ENCODE results near the gene TMEM161B. TPM values are rescaled to one million over a fixed set of nuclear protein-coding genes. Genes with fewer than 3 reads are reported as not detected.
"Not testable (repeated sequence)": the region's sequence is repeated elsewhere in the genome, so short reads cannot be mapped to it uniquely, and the experiment has no call there.

Gene TMEM161B
- total RNA-seq, 2 donors from 2014 or later = 17.4 to 26.1 TPM

DNA sequence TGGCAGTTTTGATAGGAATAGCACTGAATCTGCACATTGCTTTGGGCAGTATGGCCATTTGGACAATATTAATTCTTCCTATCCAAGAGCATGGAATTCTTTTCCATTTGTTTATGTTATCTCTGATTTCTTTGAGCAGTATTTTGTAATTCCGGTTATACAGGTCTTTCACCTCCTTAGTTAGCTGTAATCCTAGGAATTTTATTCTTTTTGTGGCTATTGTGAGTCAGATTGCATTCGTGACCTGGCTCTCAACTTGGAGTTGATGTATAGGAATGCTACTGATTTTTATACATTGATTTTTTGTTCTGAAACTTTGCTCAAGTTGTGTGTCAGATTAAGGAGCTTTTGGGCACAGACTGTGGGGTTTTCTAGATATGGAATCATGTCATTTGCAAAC is 24.0 kb downstream of the TMEM161B start:
- Mint-ChIP-seq H3K27ac (no peak overlapping the region), H3K36me3 (ENCODE audit: low read depth) (no peaks in the 10 kb centered on the region), H3K4me1 (peaks cover 38% of the 10 kb centered on the region), H3K4me3 (no peak overlapping the region), H3K27me3 (no peaks in the 10 kb centered on the region)
- no peak for DNase-seq
- no peak for ATAC-seq
- H3K9me3 ChIP-seq (ENCODE audit: control insufficient read depth, low read length, poor library complexity, severe bottlenecking) = no peaks in the 10 kb centered on the region

DNA sequence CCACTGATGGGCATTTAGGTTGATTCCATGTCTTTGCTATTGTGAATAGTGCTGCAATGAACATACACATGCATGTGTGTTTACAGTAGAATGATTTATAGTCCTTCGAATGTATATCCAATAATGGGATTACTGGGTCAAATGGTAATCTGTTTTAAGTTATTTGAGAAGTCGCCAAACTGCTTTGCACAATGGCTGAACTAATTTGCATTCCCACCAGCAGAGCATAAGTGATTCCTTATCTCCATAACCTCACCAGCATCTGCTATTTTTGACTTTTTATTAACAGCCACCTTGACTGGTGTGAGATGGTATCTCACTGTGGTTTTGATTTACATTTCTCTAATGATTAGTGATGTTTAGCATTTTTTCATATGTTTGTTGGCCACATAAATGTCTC is 25.2 kb downstream of the TMEM161B start:
- not testable (repeated sequence) for ATAC-seq; H3K4me3 Mint-ChIP-seq; DNase-seq; H3K36me3 Mint-ChIP-seq (ENCODE audit: low read depth); H3K9me3 ChIP-seq (ENCODE audit: control insufficient read depth, low read length, poor library complexity, severe bottlenecking); H3K27ac Mint-ChIP-seq; H3K27me3 Mint-ChIP-seq
- H3K4me1 Mint-ChIP-seq = peaks cover 33% of the 10 kb centered on the region

DNA sequence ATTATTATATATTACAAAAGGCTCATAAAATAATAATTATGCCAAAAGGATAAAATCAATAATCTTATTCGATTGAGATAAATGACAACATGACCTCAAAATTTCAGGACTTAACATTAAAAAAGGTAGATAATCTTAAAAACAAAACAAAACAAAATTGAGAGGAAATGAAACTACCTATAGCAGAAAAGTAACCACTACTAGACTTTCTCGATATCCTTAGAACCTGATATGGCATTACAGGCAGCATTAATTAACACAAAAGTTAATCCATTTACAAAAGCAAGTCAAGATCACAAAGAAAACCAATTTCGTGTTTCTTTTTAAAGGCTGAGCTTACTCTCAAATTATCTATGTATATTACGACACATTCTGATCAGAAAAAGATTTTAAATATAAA is 29.9 kb downstream of the TMEM161B start:
- peaks cover 12% of the 10 kb centered on the region for H3K4me1 Mint-ChIP-seq
- H3K9me3 ChIP-seq (ENCODE audit: control insufficient read depth, low read length, poor library complexity, severe bottlenecking) = no peaks in the 10 kb centered on the region
- peaks cover 5% of the 10 kb centered on the region for H3K36me3 Mint-ChIP-seq (ENCODE audit: low read depth)
- H3K4me3 Mint-ChIP-seq = no peak overlapping the region
- H3K27me3 Mint-ChIP-seq = no peaks in the 10 kb centered on the region
- H3K27ac Mint-ChIP-seq = no peak overlapping the region
- ATAC-seq = no peak
- DNase-seq = no peak

GRCh38 chr5:88236866-88237642 is 31.6 kb downstream of the TMEM161B start:
- ATAC-seq (no peak), DNase-seq (no peak)
- Mint-ChIP-seq H3K4me1 (peaks cover 13% of the 10 kb centered on the region), H3K4me3 (no peak overlapping the region), H3K27ac (no peak overlapping the region), H3K27me3 (no peaks in the 10 kb centered on the region), H3K36me3 (ENCODE audit: low read depth) (peaks cover 8% of the 10 kb centered on the region)
- H3K9me3 ChIP-seq (ENCODE audit: control insufficient read depth, low read length, poor library complexity, severe bottlenecking) = no peaks in the 10 kb centered on the region

DNA sequence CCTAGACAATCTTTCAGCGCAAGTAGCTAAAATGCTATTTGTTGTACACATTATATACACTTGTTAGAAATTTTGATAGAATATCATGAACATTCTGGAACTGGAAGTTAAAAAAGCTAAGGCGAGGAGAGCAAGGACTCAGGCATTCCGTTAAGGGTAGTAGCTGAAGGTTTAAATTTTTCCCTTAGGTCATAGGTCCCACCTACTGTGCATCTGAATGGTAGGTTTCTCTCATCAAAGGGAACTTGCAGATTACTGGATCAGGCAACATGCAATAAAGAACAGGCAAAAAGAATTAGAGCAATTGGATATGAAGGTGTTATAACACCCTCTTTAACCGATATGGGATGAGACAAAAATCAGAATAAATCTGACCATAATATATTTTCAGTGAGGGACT is 32.8 kb downstream of the TMEM161B start:
- no peak for DNase-seq
- no peak overlapping the region for H3K4me3 Mint-ChIP-seq
- H3K9me3 ChIP-seq (ENCODE audit: control insufficient read depth, low read length, poor library complexity, severe bottlenecking) = no peaks in the 10 kb centered on the region
- peaks cover 8% of the 10 kb centered on the region for H3K36me3 Mint-ChIP-seq (ENCODE audit: low read depth)
- H3K4me1 Mint-ChIP-seq = peaks cover 8% of the 10 kb centered on the region
- peak overlapping the region; percentile 80 for H3K27ac Mint-ChIP-seq
- no peak for ATAC-seq
- no peaks in the 10 kb centered on the region for H3K27me3 Mint-ChIP-seq

GRCh38 chr5:88235346-88235745 is 33.3 kb downstream of the TMEM161B start:
- Mint-ChIP-seq H3K36me3 (ENCODE audit: low read depth) (peaks cover 8% of the 10 kb centered on the region), H3K4me3 (no peak overlapping the region), H3K27me3 (no peaks in the 10 kb centered on the region), H3K4me1 (peaks cover 11% of the 10 kb centered on the region), H3K27ac (peak overlapping the region; percentile 80)
- ATAC-seq (no peak), DNase-seq (no peak)
- H3K9me3 ChIP-seq (ENCODE audit: control insufficient read depth, low read length, poor library complexity, severe bottlenecking) = no peaks in the 10 kb centered on the region

- no peak for ATAC-seq
- peaks cover 5% of the 10 kb centered on the region for H3K36me3 Mint-ChIP-seq (ENCODE audit: low read depth)
- no peak for DNase-seq
- H3K4me1 Mint-ChIP-seq = peaks cover 15% of the 10 kb centered on the region
- no peaks in the 10 kb centered on the region for H3K9me3 ChIP-seq (ENCODE audit: control insufficient read depth, low read length, poor library complexity, severe bottlenecking)
- no peaks in the 10 kb centered on the region for H3K27me3 Mint-ChIP-seq
- H3K4me3 Mint-ChIP-seq = no peak overlapping the region
- H3K27ac Mint-ChIP-seq = no peak overlapping the region
Measured at GRCh38 chr5:88230546-88231066, 38.0 kb downstream of the TMEM161B start.

DNA sequence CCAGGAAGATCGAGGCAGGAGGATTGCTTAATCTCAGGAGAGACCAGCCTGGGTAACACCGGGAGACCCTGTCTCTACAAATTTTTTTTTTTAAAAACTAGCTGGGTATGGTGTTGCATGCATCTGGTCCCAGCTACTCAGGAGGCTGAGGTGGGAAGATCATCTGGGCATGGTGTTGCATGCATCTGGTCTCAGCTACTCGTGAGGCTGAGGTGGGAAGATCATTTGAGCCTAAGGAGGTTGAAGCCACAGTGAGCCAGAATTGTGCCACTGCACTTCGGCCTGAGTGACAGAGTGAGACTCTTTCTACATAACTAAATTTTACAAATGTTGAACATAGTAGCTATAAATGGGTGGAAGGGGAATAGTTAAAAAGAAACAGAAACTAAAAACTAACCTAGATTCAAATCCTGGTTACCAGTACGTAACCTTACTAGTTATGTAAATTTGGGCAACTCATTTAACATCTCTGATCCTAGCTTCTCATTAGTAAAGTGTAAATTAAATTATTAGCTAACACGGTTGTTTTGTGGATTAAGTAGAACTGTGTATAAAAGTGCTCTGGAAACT is 41.7 kb downstream of the TMEM161B start:
- Mint-ChIP-seq H3K27me3 (no peaks in the 10 kb centered on the region), H3K36me3 (ENCODE audit: low read depth) (peaks cover 5% of the 10 kb centered on the region), H3K4me3 (peak overlapping the region; percentile 7), H3K4me1 (peaks cover 12% of the 10 kb centered on the region), H3K27ac (peak overlapping the region; percentile 86)
- no peak for ATAC-seq
- no peak for DNase-seq
- H3K9me3 ChIP-seq (ENCODE audit: control insufficient read depth, low read length, poor library complexity, severe bottlenecking) = no peaks in the 10 kb centered on the region

GRCh38 chr5:88214655-88215054 is 54.0 kb downstream of the TMEM161B start:
- Mint-ChIP-seq H3K27ac (peak overlapping the region; percentile 21), H3K36me3 (ENCODE audit: low read depth) (peaks cover 16% of the 10 kb centered on the region), H3K4me1 (peaks cover 7% of the 10 kb centered on the region), H3K27me3 (no peaks in the 10 kb centered on the region), H3K4me3 (no peak overlapping the region)
- DNase-seq (no peak), ATAC-seq (no peak)
- H3K9me3 ChIP-seq (ENCODE audit: control insufficient read depth, low read length, poor library complexity, severe bottlenecking) = no peaks in the 10 kb centered on the region

DNA sequence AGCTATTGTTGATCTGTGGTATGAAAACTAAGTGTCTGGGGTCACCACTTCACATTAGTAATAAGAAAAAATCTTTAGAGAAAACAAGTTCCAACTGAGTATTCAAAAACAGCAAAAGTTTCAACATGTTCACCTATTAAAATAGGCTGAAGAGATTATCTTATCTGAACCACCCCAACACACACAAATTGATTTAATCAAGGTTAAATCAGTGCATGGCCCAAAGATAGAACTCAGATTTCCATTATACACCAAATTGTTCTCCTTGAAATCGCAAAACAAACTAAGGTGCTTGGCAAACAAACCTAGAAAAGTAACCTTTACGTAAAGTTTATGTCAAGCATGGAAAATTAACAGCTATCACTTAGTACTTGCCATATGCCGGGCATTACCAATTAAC is 61.1 kb downstream of the TMEM161B start:
- Mint-ChIP-seq H3K36me3 (ENCODE audit: low read depth) (peaks cover 12% of the 10 kb centered on the region), H3K4me1 (peaks cover 17% of the 10 kb centered on the region), H3K4me3 (no peak overlapping the region), H3K27me3 (no peaks in the 10 kb centered on the region), H3K27ac (peak overlapping the region; percentile 47)
- ATAC-seq = no peak
- no peak for DNase-seq
- H3K9me3 ChIP-seq (ENCODE audit: control insufficient read depth, low read length, poor library complexity, severe bottlenecking) = no peaks in the 10 kb centered on the region

GRCh38 chr5:88203981-88204750 is 64.5 kb downstream of the TMEM161B start:
- Mint-ChIP-seq H3K4me3 (peak overlapping the region; percentile 78), H3K27me3 (no peaks in the 10 kb centered on the region), H3K27ac (peak overlapping the region; percentile 98), H3K4me1 (peaks cover 12% of the 10 kb centered on the region), H3K36me3 (ENCODE audit: low read depth) (peaks cover 6% of the 10 kb centered on the region)
- ATAC-seq (peak; percentile 98), DNase-seq (peak in 2 of 3 donors; percentile 20 to 32)
- no peaks in the 10 kb centered on the region for H3K9me3 ChIP-seq (ENCODE audit: control insufficient read depth, low read length, poor library complexity, severe bottlenecking)

DNA sequence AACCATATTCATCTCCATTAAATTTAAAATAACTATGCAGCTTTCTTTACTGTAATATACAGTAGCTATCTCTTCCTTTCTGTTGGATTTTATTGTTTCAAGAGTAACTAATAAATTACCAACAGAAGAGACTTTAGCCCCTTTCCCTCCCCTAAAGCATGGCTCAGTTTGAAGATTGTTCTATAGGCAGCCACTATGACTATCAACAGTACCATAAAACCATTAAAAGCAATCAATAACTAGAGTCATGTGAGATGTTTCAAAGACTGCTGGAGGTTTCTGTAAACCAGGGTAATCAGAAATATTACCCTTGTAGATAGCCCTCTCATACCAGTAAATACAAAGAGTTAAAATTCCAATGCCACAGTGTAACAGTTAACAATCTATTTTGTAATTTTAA is 73.0 kb downstream of the TMEM161B start:
- H3K27ac Mint-ChIP-seq = no peak overlapping the region
- no peak for ATAC-seq
- H3K36me3 Mint-ChIP-seq (ENCODE audit: low read depth) = peaks cover 5% of the 10 kb centered on the region
- no peaks in the 10 kb centered on the region for H3K4me1 Mint-ChIP-seq
- no peak for DNase-seq
- no peaks in the 10 kb centered on the region for H3K27me3 Mint-ChIP-seq
- H3K4me3 Mint-ChIP-seq = no peak overlapping the region
- H3K9me3 ChIP-seq (ENCODE audit: control insufficient read depth, low read length, poor library complexity, severe bottlenecking) = no peaks in the 10 kb centered on the region

GRCh38 chr5:88193896-88194295 is 74.7 kb downstream of the TMEM161B start:
- H3K9me3 ChIP-seq (ENCODE audit: control insufficient read depth, low read length, poor library complexity, severe bottlenecking) = no peaks in the 10 kb centered on the region
- peaks cover 3% of the 10 kb centered on the region for H3K36me3 Mint-ChIP-seq (ENCODE audit: low read depth)
- H3K4me1 Mint-ChIP-seq = no peaks in the 10 kb centered on the region
- DNase-seq (no peak), ATAC-seq (no peak)
- H3K4me3 Mint-ChIP-seq = no peak overlapping the region
- H3K27ac Mint-ChIP-seq = no peak overlapping the region
- H3K27me3 Mint-ChIP-seq = no peaks in the 10 kb centered on the region

Data from T-helper 17 cell (primary cell).